SK-N-SH (cell line): Measurements from ENCODE around the gene KIRREL1. TPM values are rescaled to one million over a fixed set of nuclear protein-coding genes. Genes with fewer than 3 reads are reported as not detected.

ENCODE experiments used
- CTCF ChIA-PET: fragments of 300-600, 350-600 bp; formaldehyde crosslinking; extraction: SDS; loops from one replicate; lab custom pipeline; 2021; lab: Yijun Ruan, JAX
- POLR2A ChIA-PET: fragments of 350-600 bp; sonication (Branson Sonifier 250); formaldehyde crosslinking; extraction: SDS; loops from one replicate; lab custom pipeline; 2020; ENCODE audit warnings: antibody characterized with exemption, inconsistent platforms; lab: Yijun Ruan, JAX
- DNase-seq: peaks from one replicate; pipeline ENCODE4 v3.0.0; 2012
- H2AFZ ChIP-seq: fragments of 200-600 bp; sonication (generic); 2 replicates; pipeline ENCODE4 v1.8.1; 2016; ENCODE audit warnings: antibody characterized with exemption, mild to moderate bottlenecking, low read depth
- H3F3A ChIP-seq: fragments of 200-600 bp; sonication (generic); replicated peaks from 2 replicates; pipeline ENCODE3; 2016; ENCODE audit warnings: antibody characterized with exemption, mild to moderate bottlenecking; ENCODE audit not compliant: insufficient read depth
- H3K27ac ChIP-seq, 2 experiments: fragments of 200-500 bp in 1 of 2; fragments of 200-600 bp in 1 of 2; sonication (Bioruptor generic) in 1 of 2; sonication (generic), shearing (Covaris generic) in 1 of 2; 2 replicates each; pipeline versions ENCODE4 v1.5.1 to v1.6.1; 2014 to 2016; ENCODE audit warnings: low read depth in 2 of 2, inconsistent platforms in 1 of 2, low read length in 1 of 2, mild to moderate bottlenecking in 1 of 2, mixed read lengths in 1 of 2
- H3K27me3 ChIP-seq: fragments of 200-600 bp; sonication (generic), shearing (Covaris generic); 2 replicates; pipeline ENCODE4 v1.6.1; 2016; ENCODE audit warnings: mixed run types; ENCODE audit not compliant: insufficient read depth
- H3K36me3 ChIP-seq, 2 experiments: fragments of 200-500 bp in 1 of 2; fragments of 200-600 bp in 1 of 2; sonication (Bioruptor generic) in 1 of 2; sonication (generic) in 1 of 2; replicated peaks in 1 of 2; 2 replicates each; pipeline versions ENCODE3 to v1.5.1; 2014 to 2016; ENCODE audit warnings: low read length in 1 of 2, mild to moderate bottlenecking in 1 of 2; ENCODE audit not compliant: insufficient read depth in 2 of 2, control insufficient read depth in 1 of 2
- H3K4me1 ChIP-seq, 2 experiments: fragments of 200-500 bp in 1 of 2; fragments of 200-600 bp in 1 of 2; sonication (Bioruptor generic) in 1 of 2; sonication (generic), shearing (Covaris generic) in 1 of 2; 2 replicates each; pipeline versions ENCODE4 v1.5.1 to v1.6.1; 2014 to 2016; ENCODE audit warnings: low read depth in 1 of 2, low read length in 1 of 2, mixed run types in 1 of 2; ENCODE audit not compliant: insufficient read depth in 2 of 2, control insufficient read depth in 1 of 2
- H3K4me2 ChIP-seq: fragments of 200-600 bp; sonication (generic), shearing (Covaris generic); 2 replicates; pipeline ENCODE4 v1.6.1; 2017; ENCODE audit warnings: mixed run types
- H3K4me3 ChIP-seq, 2 experiments: fragments of 200-500 bp in 1 of 2; fragments of 200-600 bp in 1 of 2; sonication (Bioruptor generic) in 1 of 2; sonication (generic), shearing (Covaris generic) in 1 of 2; 2 replicates each; pipeline versions ENCODE4 v1.5.1 to v1.8.1; 2014 to 2016; ENCODE audit warnings: low read depth in 2 of 2, inconsistent platforms in 1 of 2, low read length in 1 of 2, mild to moderate bottlenecking in 1 of 2, mixed read lengths in 1 of 2, moderate library complexity in 1 of 2
- H3K79me2 ChIP-seq: fragments of 200-600 bp; sonication (generic); 2 replicates; pipeline ENCODE4 v1.8.1; 2017; ENCODE audit warnings: mild to moderate bottlenecking; ENCODE audit not compliant: insufficient read depth
- H3K9ac ChIP-seq: fragments of 200-600 bp; sonication (generic); 2 replicates; pipeline ENCODE4 v1.6.1; 2017; ENCODE audit warnings: mixed run types
- H3K9me2 ChIP-seq: fragments of 200-600 bp; sonication (generic); 2 replicates; pipeline ENCODE4 v1.6.1; 2017; ENCODE audit warnings: mixed run types
- H3K9me3 ChIP-seq: fragments of 200-600 bp; sonication (generic); 2 replicates; pipeline ENCODE4 v1.6.1; 2017; ENCODE audit warnings: mixed run types, mild to moderate bottlenecking, moderate library complexity
- H4K20me1 ChIP-seq: fragments of 200-600 bp; sonication (generic); 2 replicates; pipeline ENCODE4 v1.6.1; 2017; ENCODE audit warnings: mild to moderate bottlenecking, mixed run types; ENCODE audit not compliant: insufficient read depth
- CHD2 ChIP-seq: fragments of 150-350 bp; IDR thresholded peaks from 2 replicates; pipeline ENCODE4 v1.6.1; 2018; ENCODE audit warnings: low read length; ENCODE audit not compliant: partially characterized antibody
- CTCF ChIP-seq: fragments of 200-600 bp; sonication (generic); IDR thresholded peaks from 2 replicates; pipeline ENCODE4 v1.6.1; 2017; ENCODE audit warnings: antibody characterized with exemption, mild to moderate bottlenecking, moderate library complexity
- EP300 ChIP-seq, 2 experiments: IDR thresholded peaks; 2 replicates each; pipeline versions ENCODE4 v1.4.0 to v1.6.1; 2012; ENCODE audit warnings: borderline replicate concordance in 1 of 2, low read depth in 1 of 2, low read length in 1 of 2
- GABPA ChIP-seq: IDR thresholded peaks from 2 replicates; pipeline ENCODE4 v1.4.0; 2012; ENCODE audit warnings: low read depth, mild to moderate bottlenecking
- GATA2 ChIP-seq: sonication (generic); formaldehyde crosslinking; IDR thresholded peaks from 2 replicates; pipeline ENCODE4 v1.5.0; 2020; ENCODE audit warnings: mild to moderate bottlenecking, missing genetic modification reagents
- IRF3 ChIP-seq: fragments of 150-350 bp; IDR thresholded peaks from 2 replicates; pipeline ENCODE4 v1.6.1; 2016; ENCODE audit warnings: mild to moderate bottlenecking, low read depth, low read length
- MAX ChIP-seq: IDR thresholded peaks from 2 replicates; pipeline ENCODE4 v1.4.0; 2012; ENCODE audit warnings: low read depth
- MEF2A ChIP-seq: IDR thresholded peaks from 2 replicates; pipeline ENCODE4 v1.4.0; 2012; ENCODE audit warnings: low read depth, borderline replicate concordance
- NRF1 ChIP-seq: IDR thresholded peaks from 2 replicates; pipeline ENCODE4 v1.6.1; 2012; ENCODE audit warnings: low read depth, mild to moderate bottlenecking, low read length
- RAD21 ChIP-seq: IDR thresholded peaks from 2 replicates; pipeline ENCODE4 v1.6.1; 2012; ENCODE audit warnings: mild to moderate bottlenecking, low read length
- TCF12 ChIP-seq: IDR thresholded peaks from 2 replicates; pipeline ENCODE4 v1.4.0; 2012
- TEAD4 ChIP-seq: IDR thresholded peaks from 2 replicates; pipeline ENCODE4 v1.4.0; 2012; ENCODE audit warnings: mild to moderate bottlenecking, borderline replicate concordance; ENCODE audit not compliant: insufficient read depth
- USF2 ChIP-seq: fragments of 150-350 bp; IDR thresholded peaks from 2 replicates; pipeline ENCODE4 v1.6.1; 2017; ENCODE audit warnings: antibody characterized with exemption, low read length, low read depth, borderline replicate concordance
- ZBTB33 ChIP-seq: IDR thresholded peaks from 2 replicates; pipeline ENCODE4 v1.4.0; 2012; ENCODE audit warnings: low read depth, borderline replicate concordance
- WGBS: methylation state at CpG from one replicate; pipeline ENCODE4 v1.1.6; 2017; ENCODE audit warnings: low lambda C conversion rate; 5-methylcytosine and 5-hydroxymethylcytosine counted together
- polyA plus RNA-seq, 3 experiments: library from polyadenylated mRNA; depleted of rRNA; stranded (reverse); fragments of >200 nt; gene quantifications; 2 replicates each; pipeline ENCODE4 v1.2.3, GENCODE V29; 2012

KIRREL1 gene
- polyA plus RNA-seq, 1 of the 3 experiments (the other 2 are of a cell fraction) = 47.8 TPM

GRCh38 chr1:157952601-157953000 is 40.8 kb upstream of the KIRREL1 start:
- peaks cover 85% of the 10 kb centered on the region for H3K27me3 ChIP-seq
- H3K9me2 ChIP-seq = no peaks in the 10 kb centered on the region
- H3K9ac ChIP-seq = no peak overlapping the region
- H3K79me2 ChIP-seq = no peaks in the 10 kb centered on the region
- ChIA-PET CTCF (interaction anchor here (3.7 kb wide), 1 partner anchor 11 kb away, joined by 12 read pairs; no protein-coding TSS in a partner anchor), POLR2A (no interaction called here)
- H3K27ac ChIP-seq = no peak overlapping the region
- H2AFZ ChIP-seq = no peak overlapping the region
- H4K20me1 ChIP-seq = no peaks in the 10 kb centered on the region
- no peaks in the 10 kb centered on the region for H3K36me3 ChIP-seq
- no peak for DNase-seq
- WGBS = 4% methylated on average over 3 of the region's 3 CpGs
- H3K9me3 ChIP-seq = no peaks in the 10 kb centered on the region
- H3K4me3 ChIP-seq = no peak overlapping the region
- H3K4me1 ChIP-seq = no peaks in the 10 kb centered on the region
- H3F3A ChIP-seq = no peaks in the 10 kb centered on the region
- TF ChIP-seq TEAD4 (no peak), MEF2A (no peak), USF2 (no peak), CTCF (no peak), CHD2 (no peak), EP300 (IDR thresholded peaks at IDR 0.05; ENCODE audit: borderline replicate concordance in 1 of 2, low read depth in 1 of 2, low read length in 1 of 2) (no peak), TCF12 (no peak), IRF3 (no peak), NRF1 (no peak), MAX (no peak), ZBTB33 (no peak), GATA2 (CRISPR knock-in tag) (no peak), GABPA (no peak), RAD21 (no peak)
- no peak overlapping the region for H3K4me2 ChIP-seq
